Lung (tissue), 12 donors: ENCODE measurements around the gene CDKN1C. TPM values are rescaled to one million over a fixed set of nuclear protein-coding genes. Genes with fewer than 3 reads are reported as not detected.

Source experiments
- ATAC-seq: fragments of 200-7000 bp; cut with Tn5 transposase; one replicate; pipeline ENCODE4 v1.9.1; 2020; ENCODE audit warnings: moderate number of reproducible peaks; ENCODE audit not compliant: insufficient read depth, low FRiP score
- DNase-seq, 3 donors: peaks; one replicate each; pipeline ENCODE4 v3.0.0-alpha.2; 2013 to 2017
- H3K27ac ChIP-seq, 2 donors: one replicate each; pipeline ENCODE4 v1.5.1; 2013; ENCODE audit warnings: mild to moderate bottlenecking in 2 of 2, moderate library complexity in 2 of 2, control low read depth in 1 of 2, inconsistent platforms in 1 of 2, low read depth in 1 of 2, low read length in 1 of 2
- H3K27me3 ChIP-seq, 3 donors: one replicate each; pipeline ENCODE4 v1.5.1; 2013; ENCODE audit warnings: low read length in 2 of 3; ENCODE audit not compliant: control insufficient read depth in 3 of 3, insufficient read depth in 3 of 3
- H3K36me3 ChIP-seq, 4 donors: one replicate each; pipeline ENCODE4 v1.5.1; 2013; ENCODE audit warnings: low read length in 4 of 4, mild to moderate bottlenecking in 1 of 4, moderate library complexity in 1 of 4; ENCODE audit not compliant: control insufficient read depth in 4 of 4, insufficient read depth in 4 of 4
- H3K4me1 ChIP-seq, 5 donors: one replicate each; pipeline ENCODE4 v1.5.1; 2013; ENCODE audit warnings: low read length in 5 of 5, mild to moderate bottlenecking in 2 of 5, moderate library complexity in 1 of 5; ENCODE audit not compliant: control insufficient read depth in 5 of 5, insufficient read depth in 5 of 5
- H3K4me3 ChIP-seq: one replicate; pipeline ENCODE4 v1.5.1; 2013; ENCODE audit warnings: mild to moderate bottlenecking, control low read depth, moderate library complexity
- H3K9ac ChIP-seq, 2 donors: one replicate each; pipeline ENCODE4 v1.5.1; 2013; ENCODE audit warnings: low read length in 2 of 2, control low read depth in 1 of 2; ENCODE audit not compliant: insufficient read depth in 1 of 2
- H3K9me3 ChIP-seq, 4 donors: one replicate each; pipeline ENCODE4 v1.5.1; 2013; ENCODE audit warnings: low read length in 3 of 4, mild to moderate bottlenecking in 1 of 4, moderate library complexity in 1 of 4; ENCODE audit not compliant: control insufficient read depth in 4 of 4, insufficient read depth in 3 of 4
- WGBS, 2 donors: extraction: QIAGEN DNeasy Blood & Tissue Kit; methylation state at CpG; one replicate each; pipeline ENCODE4 v1.1.7; 2013; 5-methylcytosine and 5-hydroxymethylcytosine counted together
- polyA plus RNA-seq, 2 donors: library from polyadenylated mRNA; stranded (reverse); fragments of 200-250 nt; gene quantifications; one replicate each; pipeline ENCODE4 v1.2.1, GENCODE V29; 2013
- total RNA-seq, 2 donors: library from RNA; depleted of rRNA in 1 of 2; stranded (reverse); fragments of >200 nt in 1 of 2; gene quantifications; one replicate each; pipeline ENCODE4 v1.2.1, GENCODE V29; 2014 to 2021
- TF ChIP-seq, protein P1 (sequence below): IDR thresholded peaks from 2 replicates; pipeline ENCODE4 v1.5.1; 2012; ENCODE audit warnings: mild to moderate bottlenecking; ENCODE audit errors: control extremely low read depth, extremely low read depth
- donor health status: control.
- donor health status: control.
- donor health status: Bipolar disorder and iron deficiency.
- donor health status: healthy.
- donor health status: DM: yes; HTN: yes; CAD: no.

The CDKN1C gene
- total and polyA plus RNA-seq, 4 donors: 9.9 to 123 (median 26.8) TPM

DNA sequence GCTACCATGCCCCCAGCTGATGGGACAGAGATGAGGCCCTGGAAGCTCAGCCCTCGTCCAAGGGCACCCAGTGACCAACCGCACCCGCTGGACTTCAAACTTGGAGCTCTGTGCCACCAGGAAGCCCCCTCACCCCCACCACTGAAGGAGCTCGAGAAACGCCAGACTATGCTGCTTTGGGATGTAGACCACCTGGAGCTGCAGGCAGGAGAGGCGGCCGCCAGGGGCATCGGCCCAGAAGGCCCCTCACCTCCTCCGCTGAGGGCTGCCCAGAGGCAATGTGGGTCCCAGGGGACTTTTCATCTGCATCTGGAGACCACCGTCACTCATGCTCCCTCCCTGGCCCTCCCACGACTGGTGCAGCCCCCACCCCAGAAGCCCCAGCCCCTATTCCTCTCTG is 28.3 kb downstream of the CDKN1C start:
- Histone ChIP-seq H3K36me3 (no peaks in the 10 kb centered on the region), H3K9ac (no peak overlapping the region), H3K27ac (no peak overlapping the region), H3K4me1 (peaks cover 0 to 6% (median 0%) of the 10 kb centered on the region in 5 donors), H3K27me3 (peaks cover 0 to 5% (median 0%) of the 10 kb centered on the region in 3 donors), H3K4me3 (no peak overlapping the region), H3K9me3 (peaks cover 0 to 4% (median 0%) of the 10 kb centered on the region in 4 donors)
- DNase-seq (no peak), ATAC-seq (no peak)
- TF ChIP-seq, protein P1, sequence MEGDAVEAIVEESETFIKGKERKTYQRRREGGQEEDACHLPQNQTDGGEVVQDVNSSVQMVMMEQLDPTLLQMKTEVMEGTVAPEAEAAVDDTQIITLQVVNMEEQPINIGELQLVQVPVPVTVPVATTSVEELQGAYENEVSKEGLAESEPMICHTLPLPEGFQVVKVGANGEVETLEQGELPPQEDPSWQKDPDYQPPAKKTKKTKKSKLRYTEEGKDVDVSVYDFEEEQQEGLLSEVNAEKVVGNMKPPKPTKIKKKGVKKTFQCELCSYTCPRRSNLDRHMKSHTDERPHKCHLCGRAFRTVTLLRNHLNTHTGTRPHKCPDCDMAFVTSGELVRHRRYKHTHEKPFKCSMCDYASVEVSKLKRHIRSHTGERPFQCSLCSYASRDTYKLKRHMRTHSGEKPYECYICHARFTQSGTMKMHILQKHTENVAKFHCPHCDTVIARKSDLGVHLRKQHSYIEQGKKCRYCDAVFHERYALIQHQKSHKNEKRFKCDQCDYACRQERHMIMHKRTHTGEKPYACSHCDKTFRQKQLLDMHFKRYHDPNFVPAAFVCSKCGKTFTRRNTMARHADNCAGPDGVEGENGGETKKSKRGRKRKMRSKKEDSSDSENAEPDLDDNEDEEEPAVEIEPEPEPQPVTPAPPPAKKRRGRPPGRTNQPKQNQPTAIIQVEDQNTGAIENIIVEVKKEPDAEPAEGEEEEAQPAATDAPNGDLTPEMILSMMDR: no peak
- WGBS, 2 donors: 90 to 92% methylated on average over 11 of the region's 11 CpGs

DNA sequence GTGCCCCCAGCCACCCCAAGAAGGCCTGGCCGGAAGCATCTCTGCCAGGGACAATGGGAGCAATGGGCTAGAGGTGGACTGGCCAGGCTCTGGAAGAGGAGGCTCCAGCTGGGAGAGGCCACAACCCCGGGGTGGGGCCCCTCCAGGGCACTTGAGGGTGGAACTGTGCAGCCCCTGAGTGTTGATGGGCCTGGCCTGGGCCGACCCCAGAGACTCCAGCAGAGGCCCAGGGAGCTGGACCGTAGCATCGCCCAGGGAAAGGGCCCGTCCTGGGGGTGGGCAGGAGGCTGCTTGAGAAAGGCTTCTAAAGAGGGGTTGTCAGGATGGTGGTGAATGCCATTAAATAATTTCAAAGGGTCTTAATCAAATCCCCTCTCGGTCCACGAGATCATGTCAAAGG is 30.4 kb downstream of the CDKN1C start:
- Histone ChIP-seq H3K4me1 (peaks cover 0 to 6% (median 0%) of the 10 kb centered on the region in 5 donors), H3K27me3 (no peaks in the 10 kb centered on the region), H3K27ac (no peak overlapping the region), H3K9ac (no peak overlapping the region), H3K4me3 (no peak overlapping the region), H3K9me3 (peaks cover 0 to 4% (median 0%) of the 10 kb centered on the region in 4 donors), H3K36me3 (no peaks in the 10 kb centered on the region)
- TF ChIP-seq, protein P1: no peak
- DNase-seq (no peak), ATAC-seq (no peak)
- whole genome bisulfite sequencing, 2 donors: 91 to 92% methylated on average over 8 of the region's 8 CpGs

DNA sequence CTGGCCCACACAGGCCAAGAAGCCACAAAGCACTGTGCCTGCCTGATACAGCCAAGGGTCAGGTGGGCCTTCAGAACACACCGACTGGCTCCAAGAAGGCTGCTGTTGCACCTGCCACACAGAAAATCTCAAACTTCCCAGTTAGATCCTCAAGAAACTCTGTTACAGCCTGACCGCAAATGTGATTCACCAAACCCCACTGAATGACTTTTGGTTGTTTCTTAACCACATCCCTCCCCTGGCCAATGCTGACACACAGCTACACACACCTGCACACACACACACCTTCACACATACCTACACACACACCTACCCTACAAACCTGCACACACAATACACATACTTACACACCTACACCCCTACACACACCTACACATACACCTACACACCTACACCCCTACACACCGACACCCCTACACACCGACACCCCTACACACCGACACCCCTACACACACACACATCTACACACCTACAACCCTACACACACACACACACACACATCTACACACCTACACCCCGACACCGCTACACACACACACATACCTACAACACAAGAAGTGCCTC is 31.5 kb downstream of the CDKN1C start:
- Histone ChIP-seq H3K9ac (no peak overlapping the region), H3K27me3 (no peaks in the 10 kb centered on the region), H3K9me3 (peaks cover 0 to 4% (median 0%) of the 10 kb centered on the region in 4 donors), H3K4me1 (peaks cover 0 to 7% (median 0%) of the 10 kb centered on the region in 5 donors), H3K4me3 (no peak overlapping the region), H3K27ac (no peak overlapping the region), H3K36me3 (no peaks in the 10 kb centered on the region)
- TF ChIP-seq, protein P1: no peak
- 81 to 94% methylated on average over 7 of the region's 7 CpGs for WGBS, 2 donors
- ATAC-seq (no peak), DNase-seq (no peak)

DNA sequence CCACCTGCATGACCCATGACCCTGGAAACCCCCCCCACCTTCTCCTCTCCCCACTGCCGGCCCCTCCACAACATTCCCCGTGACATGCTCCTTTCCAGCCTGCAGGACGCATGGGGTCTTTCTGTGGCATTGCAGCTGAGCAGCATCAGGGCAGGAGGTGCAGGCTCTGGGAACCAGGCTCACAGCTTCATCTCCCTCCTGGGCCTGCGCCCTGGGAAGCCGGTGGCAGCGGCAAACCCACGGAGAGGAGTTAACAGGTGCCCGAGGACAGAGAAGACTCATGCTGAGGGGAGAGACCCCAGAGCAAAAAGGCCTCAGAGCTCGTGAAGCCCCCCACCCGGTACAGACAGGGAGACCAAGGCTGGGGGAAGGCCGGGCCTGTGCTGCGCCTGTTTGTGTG is 32.2 kb downstream of the CDKN1C start:
- H3K4me1 ChIP-seq: peaks cover 0 to 14% (median 0%) of the 10 kb centered on the region in 5 donors
- DNase-seq (no peak), ATAC-seq (no peak)
- TF ChIP-seq, protein P1: no peak
- no peak overlapping the region for H3K9ac ChIP-seq
- H3K27ac ChIP-seq: no peak overlapping the region
- H3K4me3 ChIP-seq: no peak overlapping the region
- no peaks in the 10 kb centered on the region for H3K27me3 ChIP-seq
- WGBS, 2 donors: 97 to 98% methylated on average over 12 of the region's 12 CpGs
- peaks cover 0 to 4% (median 0%) of the 10 kb centered on the region in 4 donors for H3K9me3 ChIP-seq
- no peaks in the 10 kb centered on the region for H3K36me3 ChIP-seq
